ENCODE data around the gene KAT7. TPM values are rescaled to one million over a fixed set of nuclear protein-coding genes. Genes with fewer than 3 reads are reported as not detected.

The KAT7 gene
- total RNA-seq, 2 experiments from 2014 or later = 61.2 to 66.6 TPM

- Mint-ChIP-seq H3K27ac (peak overlapping the region; percentile 83), H3K27me3 (no peaks in the 10 kb centered on the region), H3K9me3 (no peaks in the 10 kb centered on the region), H3K4me1 (ENCODE audit: low read depth) (peaks cover 77% of the 10 kb centered on the region), H3K4me3 (no peak overlapping the region), H3K36me3 (ENCODE audit: low read depth) (peaks cover 16% of the 10 kb centered on the region)
- DNase-seq = no peak
- ATAC-seq = no peak
- ChIA-PET POLR2A (interaction anchor here (1.5 to 7.8 kb wide), 2 partner anchors 12 to 46 kb away, joined by 4 to 58 read pairs; no protein-coding TSS in a partner anchor), CTCF (interaction anchor here (1.3 to 3.4 kb wide), 3 partner anchors 14 to 52 kb away, joined by 3 to 18 read pairs (median 4); partner anchors contain the start of gene SLC35B1)
- TF ChIP-seq, protein P1, sequence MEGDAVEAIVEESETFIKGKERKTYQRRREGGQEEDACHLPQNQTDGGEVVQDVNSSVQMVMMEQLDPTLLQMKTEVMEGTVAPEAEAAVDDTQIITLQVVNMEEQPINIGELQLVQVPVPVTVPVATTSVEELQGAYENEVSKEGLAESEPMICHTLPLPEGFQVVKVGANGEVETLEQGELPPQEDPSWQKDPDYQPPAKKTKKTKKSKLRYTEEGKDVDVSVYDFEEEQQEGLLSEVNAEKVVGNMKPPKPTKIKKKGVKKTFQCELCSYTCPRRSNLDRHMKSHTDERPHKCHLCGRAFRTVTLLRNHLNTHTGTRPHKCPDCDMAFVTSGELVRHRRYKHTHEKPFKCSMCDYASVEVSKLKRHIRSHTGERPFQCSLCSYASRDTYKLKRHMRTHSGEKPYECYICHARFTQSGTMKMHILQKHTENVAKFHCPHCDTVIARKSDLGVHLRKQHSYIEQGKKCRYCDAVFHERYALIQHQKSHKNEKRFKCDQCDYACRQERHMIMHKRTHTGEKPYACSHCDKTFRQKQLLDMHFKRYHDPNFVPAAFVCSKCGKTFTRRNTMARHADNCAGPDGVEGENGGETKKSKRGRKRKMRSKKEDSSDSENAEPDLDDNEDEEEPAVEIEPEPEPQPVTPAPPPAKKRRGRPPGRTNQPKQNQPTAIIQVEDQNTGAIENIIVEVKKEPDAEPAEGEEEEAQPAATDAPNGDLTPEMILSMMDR (IDR thresholded peaks at IDR 0.05) = no peak
- intact Hi-C loops (cut with micrococcal nuclease) = loop anchor here (5.0 kb wide), 1 partner anchor 43 kb away; no protein-coding TSS in a partner anchor
Measured at GRCh38 chr17:49760296-49760695, 28.2 kb upstream of the KAT7 start.

- no peak for ATAC-seq
- peaks cover 14% of the 10 kb centered on the region for H3K36me3 Mint-ChIP-seq (ENCODE audit: low read depth)
- H3K9me3 Mint-ChIP-seq = no peaks in the 10 kb centered on the region
- ChIA-PET POLR2A (interaction anchor here (1.5 to 7.8 kb wide), 4 partner anchors 10 to 46 kb away, joined by 4 to 58 read pairs (median 18); no protein-coding TSS in a partner anchor), CTCF (interaction anchor here (1.3 to 3.4 kb wide), 3 partner anchors 14 to 52 kb away, joined by 4 to 18 read pairs (median 7); partner anchors contain the start of gene SLC35B1)
- H3K4me1 Mint-ChIP-seq (ENCODE audit: low read depth) = peaks cover 69% of the 10 kb centered on the region
- intact Hi-C loops (cut with micrococcal nuclease) = loop anchor here (5.0 kb wide), 1 partner anchor 44 kb away; no protein-coding TSS in a partner anchor
- H3K27ac Mint-ChIP-seq = peak overlapping the region; percentile 88
- no peak for DNase-seq
- peak overlapping the region; percentile 54 for H3K4me3 Mint-ChIP-seq
- TF ChIP-seq, protein P1 (IDR thresholded peaks at IDR 0.05) = no peak
- H3K27me3 Mint-ChIP-seq = peaks cover 2% of the 10 kb centered on the region
Measured at GRCh38 chr17:49760932-49761558, 27.4 kb upstream of the KAT7 start.

- H3K27me3 Mint-ChIP-seq = peaks cover 2% of the 10 kb centered on the region
- H3K27ac Mint-ChIP-seq = peak overlapping the region; percentile 88
- no peak for ATAC-seq
- no peak for DNase-seq
- peaks cover 10% of the 10 kb centered on the region for H3K36me3 Mint-ChIP-seq (ENCODE audit: low read depth)
- H3K9me3 Mint-ChIP-seq = no peaks in the 10 kb centered on the region
- CTCF ChIA-PET = interaction anchor here (0.6 to 2.9 kb wide), 5 partner anchors 9 to 53 kb away, joined by 3 to 34 read pairs (median 7); partner anchors contain the start of gene SLC35B1
- peak overlapping the region; percentile 92 for H3K4me3 Mint-ChIP-seq
- POLR2A ChIA-PET = interaction anchor here (1.1 to 7.8 kb wide), 11 partner anchors 9 to 64 kb away, joined by 3 to 58 read pairs (median 11); partner anchors contain the start of genes KAT7 and SLC35B1
- TF ChIP-seq, protein P1 (IDR thresholded peaks at IDR 0.05) = no peak
- intact Hi-C loops (cut with micrococcal nuclease) = loop anchor here (5.0 kb wide), 1 partner anchor 45 kb away; no protein-coding TSS in a partner anchor
- peaks cover 58% of the 10 kb centered on the region for H3K4me1 Mint-ChIP-seq (ENCODE audit: low read depth)
Measured at GRCh38 chr17:49762151-49762941, 26.1 kb upstream of the KAT7 start.

DNA sequence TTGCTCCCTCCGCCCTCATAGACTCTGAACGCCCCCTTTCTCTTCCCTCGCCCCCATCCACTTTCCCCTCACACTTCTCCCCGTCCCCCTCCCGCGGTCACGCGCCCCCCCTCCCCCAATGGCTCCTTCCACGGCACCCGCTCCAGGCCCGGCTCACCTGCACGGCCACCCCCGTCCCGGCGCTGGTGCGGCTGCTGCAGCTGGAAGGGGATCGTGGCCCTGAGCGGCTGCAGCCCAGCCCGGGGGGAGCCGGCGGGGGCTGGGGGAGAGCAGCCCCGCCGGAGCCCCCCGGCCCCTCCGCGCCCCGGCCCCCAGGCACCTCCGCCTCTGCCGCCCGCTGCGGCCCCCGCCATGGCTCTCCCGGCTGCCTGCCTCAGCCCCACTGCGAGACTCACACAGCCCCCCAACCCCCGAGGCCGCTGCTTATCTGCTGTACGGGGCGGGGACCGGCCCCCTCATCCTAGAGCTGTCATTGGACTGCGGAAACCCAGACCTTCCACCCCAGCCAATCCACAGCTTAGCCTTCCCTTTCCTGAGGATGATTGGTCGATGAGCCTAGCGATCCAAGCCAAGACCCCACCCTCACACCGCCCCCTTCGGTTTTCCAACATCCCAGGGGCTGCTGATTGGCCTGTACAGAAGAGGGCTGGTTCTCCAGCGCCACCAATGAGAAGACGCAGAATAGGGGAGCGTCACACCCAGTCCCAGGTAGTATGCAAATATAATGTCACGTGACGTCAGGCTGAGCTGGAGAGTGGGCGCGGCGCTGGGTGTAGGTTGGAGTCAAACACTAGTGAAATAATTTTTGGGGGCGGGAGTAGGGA lies 24.5 kb upstream of the KAT7 start, which contains the start of gene FAM117A:
FAM117A (minus strand) TSS at position 397 of the 824 bp plus-strand sequence; CDS start at position 353, 44 bp downstream.
- ChIA-PET POLR2A (interaction anchor here (0.6 to 7.8 kb wide), 18 partner anchors 8 to 1873 kb away, joined by 3 to 58 read pairs (median 5); partner anchors contain the start of genes KAT7 and SLC35B1), CTCF (interaction anchor here (0.7 to 2.9 kb wide), 12 partner anchors 10 to 68 kb away, joined by 3 to 34 read pairs (median 5); partner anchors contain the start of genes KAT7 and SLC35B1)
- H3K4me3 Mint-ChIP-seq = peak within 1 kb of the TSS; percentile 92
- peak within 1 kb of the TSS; percentile 88 for H3K27ac Mint-ChIP-seq
- H3K36me3 Mint-ChIP-seq (ENCODE audit: low read depth) = peaks cover 4% of the 10 kb centered on the region
- H3K4me1 Mint-ChIP-seq (ENCODE audit: low read depth) = peaks cover 49% of the 10 kb centered on the region
- ATAC-seq = peak; percentile 96
- DNase-seq = peak; percentile 99
- TF ChIP-seq, protein P1 (IDR thresholded peaks at IDR 0.05) = no peak
- H3K27me3 Mint-ChIP-seq = peaks cover 2% of the 10 kb centered on the region
- intact Hi-C loops (cut with micrococcal nuclease) = loop anchor here (5.0 kb wide), 1 partner anchor 47 kb away; no protein-coding TSS in a partner anchor
- H3K9me3 Mint-ChIP-seq = no peaks in the 10 kb centered on the region
